Sigmoid colon (tissue), 4 donors: ENCODE measurements around the gene WHAMM.

Experiments
- POLR2AphosphoS5 ChIP-seq, 4 donors: sonication (generic); formaldehyde crosslinking; IDR thresholded peaks; one replicate each; pipeline ENCODE4 v1.6.1; 2017; ENCODE audit warnings: antibody characterized with exemption in 4 of 4
- TF ChIP-seq, protein P1 (sequence below), 4 experiments: fragments of 450-650 bp in 3 of 4; fragments of 200-600 bp in 1 of 4; IDR thresholded peaks; one replicate each; pipeline ENCODE4 v1.5.1; 2016 to 2019; ENCODE audit warnings: antibody characterized with exemption in 4 of 4, mild to moderate bottlenecking in 3 of 4, moderate library complexity in 2 of 4

- TF ChIP-seq, protein P1, sequence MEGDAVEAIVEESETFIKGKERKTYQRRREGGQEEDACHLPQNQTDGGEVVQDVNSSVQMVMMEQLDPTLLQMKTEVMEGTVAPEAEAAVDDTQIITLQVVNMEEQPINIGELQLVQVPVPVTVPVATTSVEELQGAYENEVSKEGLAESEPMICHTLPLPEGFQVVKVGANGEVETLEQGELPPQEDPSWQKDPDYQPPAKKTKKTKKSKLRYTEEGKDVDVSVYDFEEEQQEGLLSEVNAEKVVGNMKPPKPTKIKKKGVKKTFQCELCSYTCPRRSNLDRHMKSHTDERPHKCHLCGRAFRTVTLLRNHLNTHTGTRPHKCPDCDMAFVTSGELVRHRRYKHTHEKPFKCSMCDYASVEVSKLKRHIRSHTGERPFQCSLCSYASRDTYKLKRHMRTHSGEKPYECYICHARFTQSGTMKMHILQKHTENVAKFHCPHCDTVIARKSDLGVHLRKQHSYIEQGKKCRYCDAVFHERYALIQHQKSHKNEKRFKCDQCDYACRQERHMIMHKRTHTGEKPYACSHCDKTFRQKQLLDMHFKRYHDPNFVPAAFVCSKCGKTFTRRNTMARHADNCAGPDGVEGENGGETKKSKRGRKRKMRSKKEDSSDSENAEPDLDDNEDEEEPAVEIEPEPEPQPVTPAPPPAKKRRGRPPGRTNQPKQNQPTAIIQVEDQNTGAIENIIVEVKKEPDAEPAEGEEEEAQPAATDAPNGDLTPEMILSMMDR (IDR thresholded peaks at IDR 0.05) = no peak
- no peak for TF ChIP-seq POLR2AphosphoS5 (IDR thresholded peaks at IDR 0.05)
Measured at GRCh38 chr15:82778755-82779154, 30.7 kb upstream of the WHAMM start.
